ENCODE results near the gene TSSK6.
A peak's percentile ranks its signal among the peaks of the same experiment; 100 is the strongest.

The TSSK6 gene

DNA sequence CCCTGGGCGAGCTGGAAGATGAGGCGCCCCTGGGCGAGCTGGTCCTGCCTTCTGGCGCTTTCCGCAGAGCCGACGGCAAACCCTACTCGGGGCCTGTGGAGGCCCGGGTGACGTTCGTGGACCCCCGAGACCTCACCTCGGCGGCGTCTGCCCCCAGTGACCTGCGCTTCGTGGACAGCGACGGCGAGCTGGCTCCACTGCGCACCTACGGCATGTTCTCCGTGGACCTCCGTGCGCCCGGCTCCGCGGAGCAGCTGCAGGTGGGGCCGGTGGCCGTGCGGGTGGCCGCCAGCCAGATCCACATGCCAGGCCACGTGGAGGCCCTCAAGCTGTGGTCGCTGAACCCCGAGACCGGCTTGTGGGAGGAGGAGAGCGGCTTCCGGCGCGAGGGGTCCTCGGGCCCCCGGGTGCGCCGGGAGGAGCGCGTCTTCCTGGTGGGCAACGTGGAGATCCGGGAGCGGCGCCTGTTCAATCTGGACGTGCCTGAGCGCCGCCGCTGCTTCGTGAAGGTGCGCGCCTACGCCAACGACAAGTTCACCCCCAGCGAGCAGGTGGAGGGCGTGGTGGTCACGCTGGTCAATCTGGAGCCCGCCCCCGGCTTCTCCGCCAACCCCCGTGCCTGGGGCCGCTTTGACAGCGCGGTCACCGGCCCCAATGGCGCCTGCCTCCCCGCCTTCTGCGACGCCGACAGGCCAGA is 29.1 kb upstream of the TSSK6 start:
- DNase-seq, result no peak

DNA sequence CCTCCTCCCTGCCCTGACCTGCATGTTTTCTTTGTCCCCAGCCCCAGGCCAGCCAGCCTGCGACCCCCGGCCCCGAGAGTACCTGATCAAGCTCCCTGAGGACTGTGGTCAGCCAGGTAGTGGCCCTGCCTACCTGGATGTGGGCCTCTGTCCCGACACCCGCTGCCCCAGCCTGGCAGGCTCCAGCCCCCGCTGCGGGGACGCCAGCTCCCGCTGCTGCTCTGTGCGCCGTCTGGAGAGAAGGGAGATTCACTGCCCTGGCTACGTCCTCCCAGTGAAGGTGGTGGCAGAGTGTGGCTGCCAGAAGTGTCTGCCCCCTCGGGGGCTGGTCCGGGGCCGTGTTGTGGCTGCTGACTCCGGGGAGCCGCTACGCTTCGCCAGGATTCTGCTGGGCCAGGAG is 28.3 kb upstream of the TSSK6 start:
- DNase-seq, result no peak

DNA sequence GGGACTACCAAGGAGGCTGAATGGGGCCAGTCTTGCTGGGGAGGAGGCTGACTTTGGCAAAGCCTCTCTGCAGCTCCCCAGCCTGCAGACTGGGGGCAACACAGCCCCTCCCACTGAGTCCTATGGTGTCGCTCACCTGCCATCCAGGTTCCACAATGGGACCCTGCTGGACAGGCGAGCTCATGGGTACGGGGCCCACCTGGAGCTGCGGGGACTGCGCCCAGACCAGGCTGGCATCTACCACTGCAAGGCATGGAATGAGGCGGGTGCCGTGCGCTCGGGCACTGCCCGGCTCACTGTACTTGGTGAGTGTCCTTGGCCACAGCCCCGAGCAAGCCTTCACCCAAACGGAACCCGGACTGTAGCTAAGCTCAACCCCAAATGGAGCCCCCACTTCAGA is 27.8 kb upstream of the TSSK6 start:
- no peak for DNase-seq

DNA sequence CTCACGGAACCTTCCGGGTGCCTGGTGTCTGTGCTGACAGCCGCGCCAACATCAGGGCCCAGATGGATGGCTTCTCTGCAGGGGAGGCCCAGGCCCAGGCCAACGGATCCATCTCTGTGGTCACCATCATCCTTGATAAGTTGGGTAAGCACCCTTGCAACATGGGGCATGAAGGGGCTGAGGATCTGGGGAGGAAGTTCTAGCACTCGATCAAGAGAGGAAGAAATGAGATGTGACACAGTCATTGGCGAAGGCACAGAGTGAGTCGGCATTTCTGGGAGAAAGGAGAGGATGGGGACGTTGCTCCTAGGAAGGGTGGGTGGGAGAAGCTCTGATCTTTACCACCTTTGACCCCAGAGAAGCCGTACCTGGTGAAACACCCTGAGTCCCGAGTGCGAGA is 27.2 kb upstream of the TSSK6 start:
- DNase-seq, result no peak

DNA sequence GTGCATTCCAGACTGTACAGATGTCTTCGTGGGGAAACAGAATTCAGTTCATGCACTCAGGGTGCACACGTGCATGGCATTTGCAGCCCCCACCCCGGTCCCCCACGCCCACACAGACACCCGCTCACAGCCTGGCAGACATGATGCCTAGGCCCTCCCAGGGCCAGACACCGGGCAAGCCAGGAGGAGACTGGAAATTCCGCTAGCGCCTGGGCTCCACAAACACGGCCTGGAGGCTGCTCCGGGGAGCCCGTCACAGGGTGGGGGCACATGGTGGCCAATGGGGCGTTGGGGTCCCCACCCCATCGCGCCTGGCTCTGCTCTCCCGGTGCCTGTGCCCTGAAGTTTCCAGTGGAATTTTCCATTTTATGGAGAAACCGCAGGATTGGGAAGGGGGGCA is 26.3 kb upstream of the TSSK6 start:
- DNase-seq, result no peak

DNA sequence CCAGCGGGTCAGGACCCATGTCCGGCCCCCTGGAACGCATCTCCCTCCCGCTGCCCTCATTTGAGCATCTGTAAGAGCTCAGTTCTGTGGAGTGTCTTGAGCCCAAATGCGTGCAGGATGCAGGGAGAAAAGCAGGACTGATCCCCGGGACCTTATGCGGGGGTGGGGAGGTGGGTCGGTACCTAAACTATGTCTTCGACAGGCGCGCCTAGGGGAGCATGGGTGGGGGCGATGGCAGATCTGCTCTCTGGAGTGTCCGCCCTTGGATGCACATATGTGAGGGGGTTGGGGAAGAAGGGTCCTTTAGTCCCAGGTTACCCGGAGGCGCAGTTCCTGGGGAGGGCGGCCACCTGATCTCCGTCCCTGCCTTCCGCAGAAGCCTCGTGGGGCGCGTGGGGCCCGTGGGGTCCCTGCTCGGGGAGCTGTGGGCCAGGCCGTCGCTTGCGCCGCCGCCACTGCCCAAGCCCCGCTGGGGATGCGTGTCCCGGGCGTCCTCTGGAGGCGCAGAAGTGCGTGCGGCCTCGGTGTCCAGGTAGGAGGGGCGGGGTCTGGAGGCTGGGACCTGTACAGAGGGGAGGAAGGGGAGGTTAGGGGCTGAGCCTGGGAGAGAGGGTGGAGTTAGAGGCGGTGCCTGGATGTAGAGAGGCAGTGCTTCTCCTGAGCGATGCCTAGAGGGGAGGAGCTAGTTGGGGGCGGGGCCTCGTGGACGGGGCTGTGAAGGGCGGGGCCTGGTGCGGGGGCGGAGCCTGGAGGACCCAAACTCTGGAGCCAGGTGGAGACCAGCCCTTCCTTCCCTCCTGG is 25.6 kb upstream of the TSSK6 start:
- peak; percentile 35 for DNase-seq

DNA sequence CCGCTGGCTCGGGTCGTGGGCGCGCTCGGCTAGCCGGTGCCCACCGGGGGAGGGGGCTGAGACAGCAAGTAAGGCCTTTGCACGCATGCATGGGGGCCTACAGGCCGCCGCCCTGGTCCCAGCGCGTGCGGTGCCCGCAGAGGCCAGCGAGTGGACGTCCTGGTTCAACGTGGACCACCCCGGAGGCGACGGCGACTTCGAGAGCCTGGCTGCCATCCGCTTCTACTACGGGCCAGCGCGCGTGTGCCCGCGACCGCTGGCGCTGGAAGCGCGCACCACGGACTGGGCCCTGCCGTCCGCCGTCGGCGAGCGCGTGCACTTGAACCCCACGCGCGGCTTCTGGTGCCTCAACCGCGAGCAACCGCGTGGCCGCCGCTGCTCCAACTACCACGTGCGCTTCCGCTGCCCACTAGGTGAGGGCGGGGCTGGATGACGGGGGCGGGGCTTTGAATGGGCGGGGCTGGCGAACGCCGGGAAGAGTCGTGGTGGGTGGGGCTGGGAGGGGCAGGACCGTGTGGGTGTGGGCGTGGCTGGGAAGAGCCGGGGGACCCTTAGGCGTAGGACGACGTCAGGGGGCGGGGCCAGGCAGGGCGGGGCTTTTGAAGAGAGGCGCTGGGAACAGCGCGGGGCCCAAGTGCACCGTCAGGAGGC is 24.8 kb upstream of the TSSK6 start:
- DNase-seq, result no peak

DNA sequence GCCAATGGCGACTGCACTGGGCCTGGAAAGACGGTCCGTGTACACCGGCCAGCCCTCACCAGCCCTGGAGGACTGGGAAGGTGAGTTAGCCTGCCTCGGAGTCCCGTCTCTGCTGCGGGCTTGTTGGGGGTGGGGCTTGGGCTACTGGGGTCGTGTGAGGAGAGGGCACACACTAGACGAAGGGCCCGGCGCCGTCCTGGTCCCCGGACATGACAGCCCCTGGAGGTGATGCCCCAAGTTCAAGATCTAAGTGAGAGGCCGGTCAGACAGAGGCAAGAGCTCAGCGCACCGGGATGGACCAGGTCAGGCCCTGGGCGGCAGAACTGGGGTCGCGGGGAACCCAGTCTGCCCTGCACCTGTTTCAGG is 24.3 kb upstream of the TSSK6 start:
- no peak for DNase-seq

DNA sequence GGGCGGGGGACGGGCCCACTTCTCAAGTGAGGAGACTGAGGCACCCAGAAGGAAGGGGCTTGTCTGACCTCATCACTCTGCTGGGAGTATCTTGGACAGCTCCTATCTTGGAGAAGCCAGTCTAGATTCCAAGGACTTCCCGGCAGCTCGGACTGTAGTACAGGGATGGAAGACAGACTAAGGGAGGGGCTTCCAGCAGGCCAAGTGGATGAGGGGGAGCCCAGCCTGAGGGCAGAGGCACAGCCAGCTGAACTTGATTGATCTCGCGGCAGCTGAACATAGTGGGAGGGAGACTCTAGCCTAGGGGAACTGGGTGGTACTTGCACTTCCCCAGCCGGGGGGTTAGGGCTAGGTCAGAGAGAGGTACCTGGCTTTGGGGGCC is 23.4 kb upstream of the TSSK6 start:
- DNase-seq, result no peak

DNA sequence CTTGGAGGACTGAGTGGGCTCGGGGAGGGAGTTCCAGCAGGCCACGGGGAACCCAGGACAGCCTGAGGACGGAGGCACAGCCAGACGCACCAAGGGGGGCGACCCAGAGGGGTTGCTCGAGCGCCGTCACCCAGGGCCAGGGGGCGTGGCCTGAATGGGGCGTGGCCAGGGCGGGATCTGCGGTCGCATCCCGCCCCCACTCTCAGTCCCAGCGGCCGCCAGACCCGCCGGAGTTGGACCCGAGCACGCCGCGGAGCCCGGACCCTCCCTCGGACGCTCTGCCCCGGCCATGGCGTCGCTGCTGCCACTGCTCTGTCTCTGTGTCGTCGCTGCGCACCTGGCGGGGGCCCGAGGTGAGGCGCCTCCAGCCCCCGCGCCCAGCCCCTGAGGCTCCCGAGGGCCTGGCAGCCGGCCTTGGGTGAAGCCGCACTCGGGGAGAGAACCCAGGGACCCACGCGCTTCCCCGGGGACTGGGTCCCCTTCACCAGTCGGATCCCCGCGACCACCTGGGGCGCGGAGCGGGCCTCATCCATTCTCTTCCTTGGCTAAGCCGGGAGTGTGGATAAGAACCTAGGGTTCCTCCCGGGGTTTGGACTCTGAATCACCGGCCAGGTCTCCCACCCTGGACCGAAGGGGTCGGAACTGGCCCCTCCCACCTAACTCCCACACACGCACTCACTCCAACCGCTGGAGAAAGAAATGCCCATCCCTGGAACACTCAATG is 22.9 kb upstream of the TSSK6 start, which contains the start of gene CILP2:
CILP2 (plus strand) TSS at position 205 of the 724 bp plus-strand sequence; CDS start at position 290, 85 bp downstream.
- DNase-seq, result no peak

DNA sequence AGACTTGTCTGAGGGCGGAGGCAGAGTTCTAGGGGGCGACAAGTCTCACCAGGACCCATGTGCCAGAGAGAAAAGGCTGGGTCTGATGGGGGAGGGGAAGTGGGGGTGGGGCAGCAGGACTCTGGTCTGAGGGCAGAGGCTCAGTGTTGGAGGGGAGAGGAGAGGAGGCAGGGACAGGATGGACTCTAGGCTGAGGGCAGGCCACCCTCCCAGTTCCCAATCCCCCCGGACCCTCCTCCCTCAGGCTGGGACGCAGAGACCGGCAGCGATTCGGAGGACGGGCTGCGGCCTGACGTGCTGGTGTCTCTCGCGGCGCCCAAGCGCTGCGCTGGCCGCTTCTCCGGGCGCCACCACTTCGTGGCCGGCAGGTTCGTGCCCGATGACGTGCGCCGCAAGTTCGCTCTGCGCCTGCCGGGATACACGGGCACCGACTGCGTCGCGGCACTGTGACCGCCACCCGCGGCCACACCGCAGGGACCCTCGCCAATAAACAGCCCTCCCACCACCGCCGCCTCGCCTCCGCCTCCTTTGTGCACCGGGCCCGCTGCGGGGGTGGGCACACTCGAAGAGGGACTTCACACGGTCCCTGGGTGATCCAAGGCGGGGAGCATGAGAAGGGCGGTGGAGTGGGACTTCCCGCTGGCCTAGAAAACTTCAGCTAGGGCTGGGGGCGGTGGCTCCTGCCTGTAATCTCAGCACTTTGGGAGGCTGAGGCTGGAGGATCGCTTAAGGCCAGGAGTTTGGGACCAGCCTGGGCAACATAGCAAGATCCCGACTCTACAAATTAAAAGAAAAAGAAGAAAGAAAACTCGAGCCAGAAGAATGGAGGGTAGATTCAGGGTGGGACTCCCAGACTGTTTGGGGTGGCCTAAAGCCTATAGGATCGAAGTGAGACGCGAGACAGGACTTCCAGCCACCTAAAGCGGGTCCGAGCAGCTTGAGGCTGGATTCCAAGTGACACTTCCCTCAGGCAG is 22.0 kb upstream of the TSSK6 start:
- DNase-seq, result no peak

DNA sequence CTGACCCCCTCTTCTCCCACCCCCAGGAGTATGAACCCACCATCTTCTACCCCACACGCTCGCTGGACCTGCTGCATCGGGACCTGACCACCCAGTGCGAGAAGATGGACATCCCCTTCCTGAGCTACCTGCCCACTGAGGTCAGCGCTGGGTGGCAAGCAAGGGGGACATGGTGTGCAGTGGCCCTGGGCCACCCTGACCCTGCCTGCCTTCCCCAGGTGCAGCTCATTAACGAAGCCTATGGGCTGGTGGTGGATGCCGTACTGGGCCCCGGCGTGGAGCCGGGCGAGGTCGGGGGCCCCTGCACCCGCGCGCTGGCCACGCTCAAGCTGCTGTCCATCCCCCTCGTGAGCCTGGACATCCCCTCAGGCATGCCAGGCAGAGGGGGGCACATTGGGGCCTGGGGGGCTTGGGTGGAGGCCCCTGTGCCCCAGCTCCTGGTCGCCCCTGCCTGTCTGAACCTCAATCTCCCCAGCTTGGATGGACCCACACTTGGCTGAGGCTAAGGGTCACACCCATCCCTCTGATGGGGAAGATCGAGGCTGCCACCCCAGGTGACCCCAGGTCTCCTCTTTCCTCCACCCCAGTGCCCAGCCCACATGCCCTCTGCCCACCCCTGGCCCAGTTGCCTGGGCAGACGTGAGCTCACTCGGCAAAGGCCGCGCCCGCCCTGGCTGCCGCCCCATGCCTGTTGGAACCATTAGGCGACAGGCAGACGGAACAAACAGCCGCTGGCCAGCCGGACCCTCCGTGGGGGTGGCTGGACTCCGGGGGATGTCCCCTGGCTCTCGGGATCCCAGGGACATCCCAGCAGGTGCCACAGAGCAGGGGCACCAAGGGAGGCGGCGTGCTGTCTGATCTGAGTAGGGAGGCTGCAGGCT is 20.2 kb upstream of the TSSK6 start:
- no peak for DNase-seq

DNA sequence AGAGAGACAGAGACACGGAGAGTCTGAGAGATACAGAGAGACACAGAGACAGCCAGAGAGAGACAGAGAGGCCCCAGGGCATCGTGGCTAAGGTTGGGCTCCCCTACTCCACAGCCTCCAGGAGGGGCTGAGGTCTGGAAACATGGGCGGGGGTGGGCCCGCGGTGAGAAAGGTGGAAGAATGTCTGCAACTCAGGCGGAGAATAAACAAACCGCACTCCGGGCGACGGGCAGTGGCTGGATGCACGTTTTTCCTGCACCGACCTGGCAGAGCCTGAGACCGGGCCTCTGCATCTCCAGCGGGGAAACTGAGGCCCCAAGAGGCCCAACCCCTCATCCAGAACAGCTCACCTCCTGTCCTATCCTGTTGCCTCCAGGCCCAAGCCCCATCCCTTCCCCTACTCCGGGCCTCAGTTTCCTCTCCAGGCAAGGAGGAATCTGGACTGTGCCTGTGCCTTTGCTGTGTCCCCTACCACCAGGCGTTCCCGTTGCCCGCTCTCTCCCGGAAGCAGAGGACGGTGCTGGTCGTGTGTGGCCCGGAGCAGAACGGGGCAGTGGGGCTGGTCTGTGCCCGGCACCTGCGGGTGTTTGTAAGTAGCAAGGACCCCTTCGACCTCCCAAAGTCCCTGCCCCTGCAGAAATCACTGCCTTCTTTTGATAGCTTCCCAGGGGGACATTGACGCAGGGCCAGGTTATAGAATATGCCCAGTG is 19.4 kb upstream of the TSSK6 start:
- DNase-seq, result no peak

DNA sequence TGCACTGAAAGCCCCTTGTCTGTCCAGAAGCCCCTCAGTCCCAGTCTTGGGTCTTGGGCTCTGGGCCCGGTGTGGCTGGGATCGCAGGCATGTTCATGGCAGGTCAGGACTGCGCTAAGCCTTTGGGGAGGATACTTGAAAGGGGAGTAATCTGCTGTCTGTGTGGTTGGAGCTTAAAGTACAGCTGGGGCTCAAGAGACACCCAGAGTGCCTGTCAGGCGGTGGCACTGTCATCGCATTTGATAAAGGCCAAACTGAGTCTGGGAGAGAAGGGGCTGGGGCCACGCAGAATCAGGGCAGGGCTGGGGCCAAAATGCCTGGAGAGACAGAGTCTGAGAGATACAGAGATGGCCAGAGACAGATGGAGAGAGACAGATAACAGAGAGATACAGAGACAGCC is 18.5 kb upstream of the TSSK6 start:
- no peak for DNase-seq

DNA sequence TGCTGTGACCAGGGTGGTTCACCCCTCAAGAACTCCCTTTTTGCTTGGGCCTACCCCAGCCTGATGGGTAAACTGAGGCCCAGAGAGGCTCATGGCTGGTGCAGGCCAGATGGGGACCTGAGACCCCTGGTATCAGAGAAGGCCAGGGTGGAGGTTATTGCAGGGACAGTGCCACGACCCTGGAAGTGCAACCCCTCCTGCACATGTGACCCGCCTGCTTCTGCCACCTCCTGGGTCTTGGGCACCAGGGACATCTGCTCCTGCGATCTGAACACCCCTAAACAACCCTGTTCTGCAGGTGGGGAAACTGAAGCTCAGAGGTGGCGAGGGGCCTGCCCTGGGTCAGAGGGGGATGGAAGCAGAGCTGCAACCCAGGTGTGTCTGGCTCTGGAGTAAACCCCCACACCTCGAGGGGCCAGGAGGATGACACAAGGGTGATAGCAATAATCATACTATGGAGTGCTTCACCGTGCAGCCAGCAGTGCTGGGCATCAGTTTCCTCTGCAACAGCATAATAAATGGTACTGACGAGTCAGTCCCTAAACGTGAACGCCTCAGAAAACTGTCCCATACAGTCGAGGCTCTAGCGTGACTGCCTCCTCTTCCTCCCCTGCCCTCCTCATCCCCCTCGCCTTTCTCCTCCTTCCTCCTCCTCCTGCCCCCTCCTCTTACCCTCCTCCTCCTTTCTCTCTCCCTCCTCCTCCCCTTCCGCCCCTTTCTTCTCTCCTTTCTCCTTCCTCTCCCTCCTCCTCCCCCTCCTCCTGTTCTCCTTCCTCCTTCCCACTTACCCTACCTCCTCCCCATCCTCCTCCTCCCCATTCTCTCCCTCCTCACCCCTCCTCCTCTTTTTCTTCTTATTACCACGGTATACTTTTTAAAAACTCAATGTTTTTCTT is 17.7 kb upstream of the TSSK6 start:
- no peak for DNase-seq

DNA sequence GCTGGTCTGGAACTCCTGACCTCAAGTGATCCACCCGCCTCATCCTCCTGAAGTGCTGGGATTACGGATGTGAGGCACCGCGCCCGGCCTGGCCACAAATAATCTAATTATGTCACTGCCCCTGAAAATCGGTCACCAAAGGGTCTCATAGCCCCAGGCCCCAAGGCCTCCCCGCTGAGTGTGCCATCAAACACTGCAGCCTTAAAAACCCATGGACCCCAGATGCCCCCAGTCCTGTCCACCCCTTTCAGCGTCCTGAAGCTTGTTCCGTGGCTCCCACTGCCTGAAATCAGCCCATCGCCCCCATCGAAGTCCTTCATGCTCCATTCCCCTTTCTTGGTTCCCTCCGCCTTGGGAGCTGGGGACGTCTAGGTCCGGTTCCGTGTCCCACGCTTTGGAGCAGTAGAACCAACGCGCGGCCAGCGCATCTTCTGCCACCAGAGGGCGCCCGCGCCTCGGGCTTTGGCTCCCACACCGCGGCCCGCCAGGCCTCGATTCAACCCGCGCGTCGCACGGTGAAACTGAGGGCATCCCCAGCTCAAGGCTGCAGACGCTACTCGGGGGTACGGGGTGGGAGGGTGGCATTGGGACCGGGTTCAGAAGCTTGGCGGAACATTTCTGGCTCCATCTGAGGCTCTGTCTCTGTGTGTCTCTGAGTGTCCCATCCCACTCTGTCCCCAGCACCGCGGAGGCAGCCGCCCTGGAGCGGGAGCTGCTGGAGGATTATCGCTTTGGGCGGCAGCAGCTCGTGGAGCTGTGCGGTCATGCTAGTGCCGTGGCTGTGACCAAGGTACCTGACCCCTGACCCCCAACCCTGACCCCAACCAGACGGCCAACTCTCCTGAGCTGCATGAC is 16.8 kb upstream of the TSSK6 start:
- DNase-seq, result peak; percentile 33

DNA sequence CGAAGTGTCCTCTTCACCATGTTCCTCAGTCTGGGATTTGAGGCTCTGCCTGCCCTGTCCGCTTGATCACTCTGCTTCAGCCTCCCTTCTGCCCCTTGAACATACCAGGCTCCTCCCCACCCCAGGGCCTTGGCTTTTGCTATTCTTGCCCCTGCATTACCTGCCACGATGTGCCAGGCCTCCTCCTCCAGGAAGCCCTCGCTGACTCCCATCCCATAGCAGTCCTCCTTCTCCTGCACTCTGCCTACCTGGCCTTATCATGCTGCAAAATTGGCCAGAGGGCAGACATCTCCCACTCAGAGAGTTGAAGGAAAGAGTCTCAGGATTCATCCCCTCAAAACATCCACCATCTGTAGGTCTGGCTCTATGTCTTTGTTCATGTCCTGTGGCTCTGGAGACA is 15.5 kb upstream of the TSSK6 start:
- no peak for DNase-seq

DNA sequence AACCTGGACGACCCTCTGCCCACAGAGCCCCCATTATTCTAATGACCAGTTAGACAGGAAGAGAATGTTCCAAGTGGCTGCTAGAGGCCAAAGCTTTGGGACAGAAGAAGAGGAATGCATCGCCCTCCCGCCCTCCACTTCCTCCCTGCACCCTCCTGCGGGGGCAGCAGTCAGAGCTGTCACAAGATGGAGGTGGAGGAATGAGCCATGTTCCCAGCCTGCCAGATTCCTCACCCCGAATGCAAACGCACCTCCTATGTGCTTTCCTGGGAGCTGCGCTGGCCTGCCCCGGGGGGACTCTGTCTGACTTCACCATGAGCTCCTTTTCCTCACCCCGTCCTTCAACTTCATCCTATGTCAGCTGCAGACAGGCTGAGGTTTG is 15.1 kb upstream of the TSSK6 start:
- no peak for DNase-seq
